GM19238 (cell line): ENCODE results near the gene TBL3.
A peak's percentile ranks its signal among the peaks of the same experiment; 100 is the strongest.

Experiments used
- DNase-seq: peaks from one replicate; pipeline ENCODE4 v3.0.0; 2011; ENCODE audit warnings: low spot score; ENCODE audit not compliant: insufficient read length

Gene TBL3

GRCh38 chr16:2015117-2015946 lies 43.5 kb downstream of the TBL3 start:
- no peak for DNase-seq

GRCh38 chr16:2015947-2016208 lies 44.0 kb downstream of the TBL3 start:
- DNase-seq = no peak

GRCh38 chr16:2016407-2016922 lies 44.6 kb downstream of the TBL3 start:
- DNase-seq = no peak

GRCh38 chr16:2019518-2019920 lies 47.7 kb downstream of the TBL3 start, which contains the start of gene NPW:
Gene NPW, plus strand, starts transcription at chr16:2019785.
- no peak for DNase-seq

GRCh38 chr16:2019921-2020831 lies 48.3 kb downstream of the TBL3 start:
- DNase-seq = no peak

DNA sequence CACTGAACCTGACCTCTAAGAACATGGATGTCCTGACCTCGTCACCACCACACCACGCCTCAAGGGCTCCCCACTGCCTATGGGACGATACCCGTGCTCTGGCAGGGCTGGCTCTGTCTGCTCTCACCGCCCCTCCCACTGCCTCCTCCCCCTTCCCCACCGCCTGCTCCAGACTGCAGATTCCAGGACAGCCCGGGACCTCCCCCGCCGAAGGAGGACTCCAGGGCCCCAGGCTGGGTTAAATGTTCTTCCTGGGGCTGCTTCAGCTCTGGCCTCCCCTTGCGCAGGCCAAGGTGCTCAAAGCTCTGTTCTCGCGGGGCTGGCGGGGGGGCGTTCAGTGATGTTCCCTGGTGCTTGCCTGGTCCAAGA lies 50.9 kb downstream of the TBL3 start:
- no peak for DNase-seq

- DNase-seq = peak; percentile 99
These were observed 51.5 kb downstream of the TBL3 start for GRCh38 chr16:2023092-2024031.

DNA sequence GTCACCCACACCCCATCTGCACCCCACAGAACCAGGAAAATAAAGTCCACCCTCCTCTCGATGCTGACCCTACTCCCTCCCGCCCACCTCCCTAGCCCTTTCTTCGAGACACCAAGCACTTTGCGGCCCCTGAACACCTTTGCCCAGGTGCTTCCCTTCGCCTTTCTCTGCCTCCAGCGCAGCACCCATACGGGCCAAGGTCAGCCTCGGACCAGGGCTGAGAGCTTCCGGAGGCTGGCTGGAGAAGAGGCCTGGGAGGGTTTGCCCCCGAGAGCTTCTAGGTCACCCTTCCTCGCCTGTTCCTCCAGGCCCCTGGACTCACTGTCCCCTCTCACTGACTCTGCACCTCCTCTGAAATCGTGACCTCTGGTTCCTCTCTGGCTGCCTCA lies 52.2 kb downstream of the TBL3 start:
- DNase-seq = no peak

- DNase-seq = no peak
These were observed 53.4 kb downstream of the TBL3 start for GRCh38 chr16:2025251-2025650.

DNA sequence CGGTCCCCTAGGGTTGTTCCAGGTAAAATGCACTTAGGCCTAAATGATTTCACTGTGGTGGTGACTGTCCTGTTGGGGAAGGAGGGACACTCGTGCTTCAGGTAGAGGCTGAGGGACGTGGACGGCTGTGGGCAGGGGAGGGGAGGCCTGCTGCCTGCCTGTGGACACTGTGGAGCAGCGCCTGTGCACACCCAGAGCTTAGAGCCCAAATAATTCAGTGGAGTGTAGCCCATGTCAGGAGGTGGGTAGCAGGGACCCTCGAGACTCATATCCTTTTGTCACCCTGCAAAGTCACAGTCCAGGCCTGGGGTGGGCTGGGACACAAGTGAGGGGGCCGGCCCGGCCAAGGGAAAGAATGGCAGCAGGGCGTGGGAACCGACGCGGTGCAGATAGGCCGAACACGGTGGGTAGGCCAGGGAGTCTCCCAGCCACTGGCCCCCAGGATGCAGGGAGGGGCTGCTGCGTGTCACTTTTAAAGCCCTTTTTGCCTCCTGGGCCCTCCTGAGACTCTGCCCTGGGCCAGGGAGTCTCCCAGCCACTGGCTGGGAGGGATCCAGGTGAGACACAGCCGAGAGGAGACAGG lies 54.1 kb downstream of the TBL3 start:
- DNase-seq = no peak

DNA sequence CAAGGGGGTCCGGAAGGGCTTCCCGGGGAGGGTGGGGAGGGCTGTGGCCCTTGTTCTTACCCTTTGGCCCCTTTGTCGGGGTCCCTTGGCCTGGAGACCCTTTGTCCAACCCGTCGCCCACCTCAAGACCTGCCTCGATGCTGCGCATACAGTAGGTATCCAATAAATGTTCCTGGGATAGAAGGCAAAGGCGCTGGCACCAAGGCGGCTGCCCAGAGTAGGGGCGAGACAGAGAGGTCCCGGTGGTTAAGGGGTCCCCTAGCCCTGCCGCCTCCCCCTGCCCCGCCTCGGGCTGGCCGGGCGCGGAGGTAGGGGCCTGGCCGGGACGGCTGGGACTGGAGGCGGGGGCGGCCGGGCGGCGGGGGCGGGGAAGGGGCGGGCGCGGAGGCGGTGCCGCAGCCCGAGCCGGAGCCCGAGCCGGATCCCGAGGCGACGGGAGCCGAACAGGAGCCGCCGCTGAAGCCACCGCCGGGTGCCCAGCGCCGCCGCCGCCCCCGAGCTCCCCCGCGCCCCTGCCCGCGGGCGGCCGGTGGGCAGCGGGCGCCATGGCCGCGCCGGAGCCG lies 54.7 kb downstream of the TBL3 start, which contains the start of gene NHERF2:
Gene NHERF2, plus strand, starts transcription at position 442 of the 563 bp plus-strand sequence. Its CDS starts 104 bp downstream, at position 546.
- no peak for DNase-seq

DNA sequence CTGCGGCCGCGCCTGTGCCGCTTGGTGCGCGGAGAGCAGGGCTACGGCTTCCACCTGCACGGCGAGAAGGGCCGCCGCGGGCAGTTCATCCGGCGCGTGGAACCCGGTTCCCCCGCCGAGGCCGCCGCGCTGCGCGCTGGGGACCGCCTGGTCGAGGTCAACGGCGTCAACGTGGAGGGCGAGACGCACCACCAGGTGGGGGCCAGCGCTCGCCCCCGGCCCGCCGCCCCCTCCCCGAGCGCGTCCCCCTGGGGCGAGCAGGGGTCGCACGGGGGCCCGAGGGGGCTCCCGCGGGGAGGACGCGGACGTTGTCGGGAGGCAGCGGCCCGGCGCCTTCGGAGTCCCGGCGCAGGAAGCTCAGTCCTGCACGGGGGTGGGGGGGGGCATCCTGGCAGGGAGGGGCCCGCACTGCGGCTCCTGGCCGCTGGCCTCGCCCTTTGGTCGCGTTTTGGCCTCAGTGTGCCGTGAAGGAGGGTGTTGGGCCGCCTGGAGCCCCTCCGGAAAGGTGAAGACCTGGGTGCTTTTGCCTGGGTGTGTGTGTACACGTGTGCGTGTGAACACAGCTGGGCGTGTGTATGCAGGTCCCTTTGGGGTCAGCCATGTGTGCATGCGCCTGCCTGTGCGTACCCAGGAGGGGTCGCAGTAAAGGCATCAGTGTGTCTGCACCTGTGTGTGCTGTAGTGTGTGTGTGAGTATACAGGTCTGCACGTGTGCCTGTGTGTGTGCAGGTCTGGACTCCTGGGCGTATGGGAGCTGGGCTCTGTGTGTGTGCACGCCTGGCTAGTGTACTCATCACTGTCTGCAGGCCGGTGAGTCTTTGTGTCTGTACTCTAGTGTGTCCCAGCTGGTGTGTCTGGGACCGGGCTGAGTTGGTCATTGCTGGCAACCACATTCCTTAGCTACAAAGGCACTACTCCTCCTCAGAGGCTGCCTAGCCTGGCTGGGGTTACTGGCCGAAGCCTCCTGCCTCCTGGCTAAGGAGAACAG lies 55.5 kb downstream of the TBL3 start:
- DNase-seq = no peak

DNA sequence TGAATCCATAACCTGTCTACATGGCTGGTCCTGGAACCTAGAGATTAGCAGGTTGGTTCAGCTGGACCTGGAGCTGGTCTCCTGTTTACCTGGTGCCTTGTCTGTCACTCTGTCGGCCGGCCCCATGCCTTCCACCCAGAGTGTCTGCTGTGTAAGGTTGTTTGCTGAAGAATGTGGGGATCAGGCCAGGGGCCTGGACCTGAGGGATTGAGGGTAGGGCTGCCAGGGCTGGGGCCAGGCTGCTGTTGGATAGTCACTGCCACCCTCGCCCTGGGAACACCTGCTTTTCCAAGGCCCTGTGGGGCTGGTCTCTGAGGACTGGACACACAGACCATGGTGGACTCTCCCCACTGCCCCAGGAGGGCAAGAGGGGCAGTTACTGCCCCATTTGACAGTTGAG lies 56.3 kb downstream of the TBL3 start:
- no peak for DNase-seq

DNA sequence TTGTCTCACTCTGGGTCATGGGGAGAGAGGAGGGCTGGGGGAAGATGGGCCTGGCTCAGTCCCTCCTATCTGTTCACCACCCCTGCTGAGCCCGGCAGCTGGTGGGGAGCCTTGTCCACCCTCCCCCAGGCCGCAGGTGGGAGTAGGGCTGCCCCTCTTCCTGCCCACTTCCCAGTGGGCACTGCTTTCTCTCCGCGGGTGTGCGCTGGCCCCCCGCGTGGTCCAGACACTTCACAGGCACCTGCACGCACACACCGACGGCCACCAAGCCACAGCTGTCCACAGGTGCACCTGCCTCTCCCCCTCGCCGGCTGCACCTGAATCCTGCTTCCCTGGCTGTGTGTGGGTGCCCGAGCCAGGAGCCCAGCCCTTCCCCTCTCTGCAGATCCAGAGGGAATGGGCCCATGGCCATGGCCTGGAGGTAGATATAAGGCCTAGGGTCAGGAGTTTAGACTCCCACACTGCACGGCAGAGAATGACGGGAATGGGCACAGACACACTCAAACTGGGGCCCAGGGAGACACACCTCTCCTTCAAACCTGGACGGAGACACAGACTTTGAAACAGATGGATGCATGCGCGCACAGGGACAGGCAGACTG lies 56.9 kb downstream of the TBL3 start:
- no peak for DNase-seq

- DNase-seq = no peak
These were observed 57.5 kb downstream of the TBL3 start for GRCh38 chr16:2029350-2029749.

- no peak for DNase-seq
These were observed 58.2 kb downstream of the TBL3 start for GRCh38 chr16:2030036-2030435.

- no peak for DNase-seq
These were observed 59.3 kb downstream of the TBL3 start for GRCh38 chr16:2031081-2031577.
